GM04504 (cell line): ENCODE data around the gene APOE.
"Not testable (repeated sequence)": the region's sequence is repeated elsewhere in the genome, so short reads cannot be mapped to it uniquely, and the experiment has no call there.

Experiments
- DNase-seq: peaks from one replicate; pipeline ENCODE4 v3.0.0-alpha.2; 2012; ENCODE audit warnings: low read depth

The APOE gene

GRCh38 chr19:44884566-44884965, 21.0 kb upstream of the APOE start:
- DNase-seq, result no peak

DNA sequence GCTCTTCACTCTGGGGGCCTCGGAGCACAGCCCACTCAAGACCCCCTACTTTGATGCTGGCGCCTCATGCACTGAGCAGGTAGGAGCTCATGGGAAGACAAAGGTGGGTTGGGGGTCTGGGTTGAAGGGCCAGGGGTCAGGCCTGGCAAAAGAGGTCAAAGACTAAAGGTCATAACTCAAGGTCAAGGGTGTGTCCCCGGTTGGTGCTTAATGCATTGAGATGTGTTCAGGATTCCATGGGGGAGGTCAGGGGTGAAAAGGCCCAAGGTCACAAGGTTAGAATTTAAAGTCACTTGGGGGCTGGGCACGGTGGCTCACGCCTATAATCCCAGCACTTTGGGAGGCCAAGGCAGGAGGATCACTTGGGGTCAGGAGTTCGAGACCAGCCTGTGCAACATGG, 19.5 kb upstream of the APOE start:
- DNase-seq, result no peak

DNA sequence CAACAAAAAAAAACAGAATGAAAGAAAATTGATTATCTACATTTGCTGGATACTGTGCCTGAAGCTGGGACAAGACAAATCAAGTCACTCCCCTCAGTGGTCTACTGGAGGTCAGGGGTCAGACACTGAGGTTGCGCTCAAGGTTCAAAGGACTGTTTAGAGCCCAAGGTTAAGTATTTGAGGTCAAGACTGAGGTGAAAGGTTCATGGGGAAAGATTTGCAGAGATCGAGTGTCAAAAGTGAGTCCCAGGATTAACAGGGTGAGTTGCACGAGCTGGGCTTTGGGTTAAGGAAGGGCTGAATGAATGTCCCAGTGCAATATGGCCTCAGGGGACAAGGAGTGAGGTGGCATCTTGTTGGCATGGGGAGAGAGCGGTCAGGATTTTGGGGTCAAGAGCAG, 17.9 kb upstream of the APOE start:
- DNase-seq, result no peak

DNA sequence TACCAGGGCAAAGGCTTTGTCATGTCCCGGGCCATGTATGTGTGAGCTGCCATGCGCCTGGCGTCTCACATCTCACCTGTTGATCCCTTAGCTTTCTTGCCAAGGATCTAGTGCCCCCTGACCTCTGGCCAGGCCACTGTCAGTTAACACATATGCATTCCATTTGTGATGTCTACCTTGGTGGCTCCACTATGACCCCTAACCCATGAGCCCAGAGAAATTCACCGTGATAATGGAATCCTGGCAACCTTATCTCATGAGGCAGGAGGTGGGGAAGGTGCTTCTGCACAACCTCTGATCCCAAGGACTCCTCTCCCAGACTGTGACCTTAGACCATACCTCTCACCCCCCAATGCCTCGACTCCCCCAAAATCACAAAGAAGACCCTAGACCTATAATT, 17.3 kb upstream of the APOE start:
- not testable (repeated sequence) for DNase-seq

- no peak for DNase-seq
Measured at GRCh38 chr19:44889830-44890365, 15.7 kb upstream of the APOE start.

GRCh38 chr19:44890366-44891015, 15.1 kb upstream of the APOE start:
- peak; percentile 98 for DNase-seq

DNA sequence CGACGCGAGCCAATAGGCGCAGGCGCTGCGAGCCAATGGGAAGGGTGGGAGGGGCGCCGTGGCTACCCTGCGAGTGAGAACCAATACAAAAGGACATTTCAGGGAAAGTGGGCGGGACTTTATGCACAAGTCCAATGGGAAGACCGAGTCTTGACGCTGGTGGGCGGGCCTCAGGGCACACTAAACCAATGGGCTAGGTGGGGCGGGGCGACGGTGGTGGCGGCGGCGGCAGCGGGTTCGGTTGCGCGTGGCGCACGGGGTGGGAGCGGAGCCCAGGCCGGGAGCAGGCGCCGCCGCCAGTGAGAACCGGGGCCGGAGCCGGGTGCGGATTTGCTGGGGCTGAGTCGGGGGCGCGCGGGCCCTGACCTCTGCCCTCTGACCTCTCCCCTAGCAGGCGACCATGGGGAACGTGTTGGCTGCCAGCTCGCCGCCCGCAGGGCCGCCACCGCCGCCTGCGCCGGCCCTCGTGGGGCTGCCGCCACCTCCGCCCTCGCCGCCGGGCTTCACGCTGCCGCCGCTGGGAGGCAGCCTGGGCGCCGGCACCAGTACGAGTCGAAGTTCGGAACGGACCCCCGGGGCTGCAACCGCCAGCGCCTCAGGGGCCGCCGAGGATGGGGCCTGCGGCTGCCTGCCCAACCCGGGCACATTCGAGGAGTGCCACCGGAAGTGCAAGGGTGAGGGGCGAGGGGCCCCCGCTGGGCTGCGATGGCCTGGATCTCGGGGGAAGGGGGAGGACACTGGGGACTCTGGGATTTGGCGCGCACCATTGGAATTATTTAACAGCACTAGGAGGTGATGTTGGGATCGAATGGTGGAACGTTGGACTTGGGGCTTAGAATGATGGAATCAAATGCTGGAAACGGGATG, 14.3 kb upstream of the APOE start, which contains the start of gene TOMM40:
TOMM40 (plus strand) TSS at position 239 of the 867 bp plus-strand sequence; CDS start at position 401, 162 bp downstream.
- peak; percentile 99 for DNase-seq

- no peak for DNase-seq
Measured at GRCh38 chr19:44892932-44893331, 12.7 kb upstream of the APOE start.

- no peak for DNase-seq
Measured at GRCh38 chr19:44893332-44894051, 12.1 kb upstream of the APOE start.

GRCh38 chr19:44894052-44894400, 11.6 kb upstream of the APOE start:
- no peak for DNase-seq

GRCh38 chr19:44894946-44895345, 10.7 kb upstream of the APOE start:
- no peak for DNase-seq

GRCh38 chr19:44897835-44898234, 7.8 kb upstream of the APOE start:
- DNase-seq, result no peak

DNA sequence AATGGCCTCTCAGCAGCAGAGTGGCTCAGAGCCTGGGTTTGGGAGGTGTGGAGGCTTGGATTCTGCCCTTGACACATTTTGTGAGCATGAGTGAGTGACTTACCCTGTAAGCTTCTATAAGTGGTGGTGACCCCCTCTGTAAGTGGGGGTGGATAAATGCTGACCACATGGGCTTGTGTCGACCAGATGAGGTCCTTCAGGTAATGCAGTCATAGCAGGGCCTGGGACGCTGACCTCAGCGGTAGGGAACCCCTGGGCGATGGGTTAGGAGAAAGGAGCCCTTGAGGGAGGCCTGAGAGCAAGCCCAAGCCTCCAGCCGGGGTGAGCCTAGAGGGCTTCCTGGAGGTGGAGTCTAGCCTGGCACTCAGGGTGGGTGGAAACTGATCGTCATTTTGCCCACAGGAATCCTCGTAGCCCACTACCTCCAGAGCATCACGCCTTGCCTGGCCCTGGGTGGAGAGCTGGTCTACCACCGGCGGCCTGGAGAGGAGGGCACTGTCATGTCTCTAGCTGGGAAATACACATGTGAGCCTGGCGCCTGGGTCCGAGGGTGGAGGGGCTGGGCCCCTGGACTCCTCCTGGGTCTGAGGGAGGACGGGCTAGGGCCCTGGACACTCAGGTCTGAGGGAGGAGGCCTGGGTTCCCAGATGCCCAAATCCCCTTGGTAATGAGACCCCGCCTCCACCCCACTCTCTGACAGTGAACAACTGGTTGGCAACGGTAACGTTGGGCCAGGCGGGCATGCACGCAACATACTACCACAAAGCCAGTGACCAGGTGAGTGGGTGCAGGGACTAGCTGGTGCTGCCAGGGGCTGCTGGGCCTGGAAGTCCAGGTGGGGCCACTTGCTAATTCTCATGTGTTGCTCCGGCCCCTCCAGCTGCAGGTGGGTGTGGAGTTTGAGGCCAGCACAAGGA, 5.0 kb upstream of the APOE start:
- no peak for DNase-seq

DNA sequence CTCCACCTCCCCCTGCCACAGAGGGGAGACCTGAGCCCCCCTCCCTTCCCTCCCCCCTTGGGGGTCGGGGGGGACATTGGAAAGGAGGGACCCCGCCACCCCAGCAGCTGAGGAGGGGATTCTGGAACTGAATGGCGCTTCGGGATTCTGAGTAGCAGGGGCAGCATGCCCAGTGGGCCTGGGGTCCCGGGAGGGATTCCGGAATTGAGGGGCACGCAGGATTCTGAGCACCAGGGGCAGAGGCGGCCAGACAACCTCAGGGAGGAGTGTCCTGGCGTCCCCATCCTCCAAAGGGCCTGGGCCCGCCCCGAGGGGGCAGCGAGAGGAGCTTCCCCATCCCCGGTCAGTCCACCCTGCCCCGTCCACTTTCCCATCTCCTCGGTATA, 2.4 kb upstream of the APOE start:
- DNase-seq, result no peak

GRCh38 chr19:44903602-44904425, 1.8 kb upstream of the APOE start:
- DNase-seq, result no peak

DNA sequence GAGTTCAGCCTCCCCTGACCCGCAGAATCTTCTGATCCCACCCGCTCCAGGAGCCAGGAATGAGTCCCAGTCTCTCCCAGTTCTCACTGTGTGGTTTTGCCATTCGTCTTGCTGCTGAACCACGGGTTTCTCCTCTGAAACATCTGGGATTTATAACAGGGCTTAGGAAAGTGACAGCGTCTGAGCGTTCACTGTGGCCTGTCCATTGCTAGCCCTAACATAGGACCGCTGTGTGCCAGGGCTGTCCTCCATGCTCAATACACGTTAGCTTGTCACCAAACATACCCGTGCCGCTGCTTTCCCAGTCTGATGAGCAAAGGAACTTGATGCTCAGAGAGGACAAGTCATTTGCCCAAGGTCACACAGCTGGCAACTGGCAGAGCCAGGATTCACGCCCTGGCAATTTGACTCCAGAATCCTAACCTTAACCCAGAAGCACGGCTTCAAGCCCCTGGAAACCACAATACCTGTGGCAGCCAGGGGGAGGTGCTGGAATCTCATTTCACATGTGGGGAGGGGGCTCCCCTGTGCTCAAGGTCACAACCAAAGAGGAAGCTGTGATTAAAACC, 1.1 kb upstream of the APOE start:
- no peak for DNase-seq

DNA sequence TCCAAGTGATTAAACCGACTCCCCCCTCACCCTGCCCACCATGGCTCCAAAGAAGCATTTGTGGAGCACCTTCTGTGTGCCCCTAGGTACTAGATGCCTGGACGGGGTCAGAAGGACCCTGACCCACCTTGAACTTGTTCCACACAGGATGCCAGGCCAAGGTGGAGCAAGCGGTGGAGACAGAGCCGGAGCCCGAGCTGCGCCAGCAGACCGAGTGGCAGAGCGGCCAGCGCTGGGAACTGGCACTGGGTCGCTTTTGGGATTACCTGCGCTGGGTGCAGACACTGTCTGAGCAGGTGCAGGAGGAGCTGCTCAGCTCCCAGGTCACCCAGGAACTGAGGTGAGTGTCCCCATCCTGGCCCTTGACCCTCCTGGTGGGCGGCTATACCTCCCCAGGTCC, 2.0 kb downstream of the APOE start:
- DNase-seq, result no peak

GRCh38 chr19:44908074-44908835, 2.7 kb downstream of the APOE start:
- no peak for DNase-seq

- DNase-seq, result no peak
Measured at GRCh38 chr19:44908836-44909261, 3.3 kb downstream of the APOE start.

- DNase-seq, result no peak
Measured at GRCh38 chr19:44909775-44910174, 4.2 kb downstream of the APOE start.
